ENCODE data around the gene SLC9A5.

SLC9A5 gene

DNA sequence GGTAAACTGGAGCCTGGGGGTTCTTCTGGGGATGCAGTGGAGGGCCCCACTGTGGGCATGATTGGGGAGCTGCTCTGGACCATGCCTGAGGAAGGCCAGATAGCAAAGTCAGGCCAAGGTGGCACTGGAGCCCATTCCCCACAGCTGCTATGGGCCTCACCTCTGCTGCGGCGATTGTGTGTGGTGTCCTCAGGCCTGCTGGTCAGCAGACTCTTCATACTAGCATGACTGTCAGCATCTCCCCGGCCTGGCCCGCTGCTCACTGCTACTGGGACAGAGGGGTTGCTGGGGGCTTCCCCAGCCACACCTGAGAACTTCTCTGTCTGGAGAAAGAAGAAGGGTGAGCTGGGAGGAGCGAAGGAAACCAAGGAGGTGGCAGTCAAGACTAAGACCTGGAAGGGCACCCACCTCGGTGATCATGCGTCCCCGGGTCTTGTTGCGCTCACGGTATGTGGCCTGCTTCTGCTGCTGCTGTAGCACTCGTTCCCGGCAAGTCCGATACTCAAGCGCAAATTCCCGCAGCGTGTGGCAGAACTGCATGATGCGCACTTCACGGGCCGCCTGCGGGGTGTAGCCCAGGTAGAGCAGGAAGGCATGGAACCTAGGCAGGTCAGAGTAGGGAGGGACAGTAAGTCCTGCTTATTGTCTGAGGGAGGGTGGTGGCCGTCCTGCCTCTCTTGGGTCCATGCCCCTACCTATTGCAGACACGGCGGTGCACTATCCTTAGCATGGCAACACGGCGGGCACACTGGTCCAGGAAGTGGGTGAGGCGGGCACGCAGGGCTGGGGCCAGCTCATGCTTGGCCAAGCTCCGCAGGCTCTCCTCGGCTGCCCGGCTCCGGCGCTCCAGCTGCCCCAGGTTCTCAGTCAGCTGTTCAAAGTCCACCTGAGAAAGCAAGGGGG, 18.6 kb upstream of the SLC9A5 start:
- H3K4me1 ChIP-seq: peaks cover 38% of the 10 kb centered on the region
- H3K4me3 ChIP-seq: no peak overlapping the region
- H3K9ac ChIP-seq: no peak overlapping the region
- H3K9me3 ChIP-seq: no peaks in the 10 kb centered on the region
- peaks cover 40% of the 10 kb centered on the region for H4K20me1 ChIP-seq
- no peaks in the 10 kb centered on the region for H3K27me3 ChIP-seq
- no peak for TF ChIP-seq Cebpa-rat (IDR thresholded peaks at IDR 0.05)
- no peak overlapping the region for H3K27ac ChIP-seq
- no peak overlapping the region for H3K4me2 ChIP-seq
- peaks cover 72% of the 10 kb centered on the region for H3K36me3 ChIP-seq

DNA sequence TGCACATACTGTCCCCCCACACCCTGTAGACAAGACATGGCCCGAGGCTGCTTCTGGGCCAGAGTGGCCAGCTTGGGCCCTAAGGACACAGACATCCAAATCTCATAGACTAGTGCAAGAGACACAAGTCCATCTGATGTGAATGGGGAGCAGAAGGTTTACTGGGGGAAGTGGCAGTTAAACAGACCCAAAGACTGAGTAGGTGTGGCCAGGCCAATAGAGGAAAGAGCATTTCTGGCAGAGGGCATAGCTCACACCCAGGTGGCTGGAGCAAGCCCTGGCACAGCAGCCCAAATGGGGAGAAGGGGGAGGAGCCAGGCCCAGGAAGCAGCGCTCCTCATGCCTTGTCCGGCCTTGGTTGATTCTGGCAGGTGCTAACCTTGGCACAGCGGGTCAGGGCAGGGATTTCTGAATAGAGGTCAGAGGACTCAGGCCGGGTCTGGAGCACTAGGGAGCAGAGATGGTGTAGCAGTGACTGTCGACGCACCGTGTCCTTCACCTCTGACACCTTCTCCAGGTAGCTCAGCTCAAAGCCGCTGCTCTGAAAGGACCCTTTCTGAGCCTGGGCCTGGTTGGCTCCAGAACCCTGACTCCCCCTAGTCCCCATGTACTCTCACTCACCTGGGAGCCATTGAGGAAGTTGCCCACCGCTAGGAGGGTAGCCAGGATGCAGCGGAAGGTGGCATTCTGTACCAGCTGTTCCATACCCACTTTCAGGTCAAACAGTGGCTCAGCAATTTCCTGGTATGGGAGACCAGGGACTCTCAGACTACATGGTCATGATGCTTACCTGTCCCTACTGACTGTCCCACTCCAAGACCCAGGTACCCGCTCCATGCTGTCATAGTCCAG, 17.7 kb upstream of the SLC9A5 start:
- Histone ChIP-seq H4K20me1 (peaks cover 40% of the 10 kb centered on the region), H3K27me3 (no peaks in the 10 kb centered on the region), H3K4me2 (no peak overlapping the region), H3K9ac (no peak overlapping the region), H3K36me3 (peaks cover 81% of the 10 kb centered on the region), H3K27ac (no peak overlapping the region), H3K4me1 (peaks cover 38% of the 10 kb centered on the region), H3K4me3 (no peak overlapping the region), H3K9me3 (no peaks in the 10 kb centered on the region)
- TF ChIP-seq Cebpa-rat (IDR thresholded peaks at IDR 0.05): no peak

DNA sequence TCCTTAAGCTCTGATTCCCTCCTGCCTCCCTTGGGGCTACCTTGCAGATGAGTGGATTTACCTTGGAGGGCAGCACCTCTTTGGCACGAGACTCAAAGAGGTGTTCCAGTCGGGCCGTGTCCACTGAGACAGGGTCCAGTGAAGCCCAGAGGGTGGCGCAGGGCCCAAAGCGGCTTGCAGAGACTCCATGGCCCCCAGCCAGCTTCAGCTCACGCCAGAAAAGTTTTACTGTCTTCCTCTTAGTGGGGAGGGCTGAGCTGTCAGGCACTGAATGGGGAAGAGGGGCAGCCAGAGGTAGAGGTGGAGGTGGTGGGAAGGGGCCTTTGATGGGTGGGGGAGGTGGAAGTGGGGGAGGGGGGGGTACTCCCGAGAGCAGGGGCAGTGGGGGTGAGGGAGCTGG, 15.2 kb upstream of the SLC9A5 start:
- Histone ChIP-seq H4K20me1 (peaks cover 41% of the 10 kb centered on the region), H3K4me1 (peaks cover 24% of the 10 kb centered on the region), H3K4me2 (no peak overlapping the region), H3K9me3 (no peaks in the 10 kb centered on the region), H3K27me3 (no peaks in the 10 kb centered on the region), H3K36me3 (peaks cover 97% of the 10 kb centered on the region), H3K9ac (no peak overlapping the region), H3K4me3 (no peak overlapping the region), H3K27ac (no peak overlapping the region)
- no peak for TF ChIP-seq Cebpa-rat (IDR thresholded peaks at IDR 0.05)

DNA sequence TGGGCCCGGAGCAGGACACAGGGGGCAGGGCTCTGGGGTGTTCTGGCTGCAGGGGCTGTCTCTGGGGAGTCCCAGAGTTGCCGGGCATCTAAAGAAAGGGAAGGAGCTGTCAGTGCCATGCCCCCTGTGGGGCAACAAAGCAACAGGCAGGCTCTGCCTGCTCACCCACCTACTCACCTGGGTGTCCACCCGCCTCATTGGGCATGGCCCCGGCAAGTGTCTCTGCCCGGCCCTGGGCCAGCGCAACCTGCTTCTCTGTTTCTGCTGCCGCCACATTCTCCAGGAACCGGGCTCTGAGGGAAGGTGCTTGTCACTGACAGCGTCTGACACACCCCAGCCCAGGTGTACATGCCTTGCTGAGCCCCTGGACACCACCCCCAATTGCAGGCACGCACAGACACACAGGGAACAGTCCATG, 14.6 kb upstream of the SLC9A5 start:
- Histone ChIP-seq H3K27ac (no peak overlapping the region), H3K27me3 (no peaks in the 10 kb centered on the region), H3K4me3 (no peak overlapping the region), H4K20me1 (peaks cover 41% of the 10 kb centered on the region), H3K36me3 (peaks cover 97% of the 10 kb centered on the region), H3K9ac (no peak overlapping the region), H3K9me3 (no peaks in the 10 kb centered on the region), H3K4me1 (peaks cover 24% of the 10 kb centered on the region), H3K4me2 (no peak overlapping the region)
- TF ChIP-seq Cebpa-rat (IDR thresholded peaks at IDR 0.05): no peak

DNA sequence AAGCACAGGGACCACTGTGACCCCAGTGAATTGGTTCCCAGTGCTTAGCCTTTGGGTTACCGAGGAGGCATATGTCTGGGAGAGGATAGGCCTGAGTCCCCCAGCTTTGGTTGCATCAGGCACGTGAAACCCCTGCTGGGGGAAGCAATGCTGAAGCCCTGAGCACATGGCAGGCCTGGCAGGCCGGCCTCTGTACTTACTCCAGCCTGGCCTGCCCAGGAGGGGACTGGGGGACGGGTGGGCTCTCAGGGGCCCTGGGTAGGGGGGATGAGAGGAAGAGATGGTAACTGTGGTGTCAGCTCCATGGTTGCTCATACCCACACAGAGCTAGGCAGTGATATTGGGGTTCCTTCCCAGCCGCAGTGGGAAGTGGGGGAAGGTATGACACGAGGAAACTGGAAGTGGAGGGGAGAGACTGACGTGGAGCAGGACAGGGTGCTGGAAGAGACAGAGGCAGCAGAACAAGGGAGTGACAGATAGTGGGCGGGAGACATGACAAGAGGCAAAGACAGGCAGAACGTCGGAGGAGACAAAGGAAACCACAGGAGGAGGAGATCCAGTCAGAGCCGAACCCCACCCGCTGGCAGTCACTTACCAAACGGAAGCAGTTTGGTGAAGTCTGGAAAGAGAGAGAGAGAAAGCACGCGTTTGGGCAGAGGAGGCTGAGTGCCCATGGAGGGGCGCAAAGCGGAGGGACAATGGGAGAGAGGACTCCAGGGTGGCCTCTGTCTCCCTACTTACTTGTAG, 12.8 kb upstream of the SLC9A5 start:
- Histone ChIP-seq H3K4me1 (peaks cover 24% of the 10 kb centered on the region), H3K4me3 (peak overlapping the region; percentile 59), H3K27ac (peak overlapping the region; percentile 78), H3K9me3 (no peaks in the 10 kb centered on the region), H3K27me3 (no peaks in the 10 kb centered on the region), H3K36me3 (peaks cover 93% of the 10 kb centered on the region), H3K9ac (peak overlapping the region; percentile 82), H4K20me1 (peaks cover 39% of the 10 kb centered on the region), H3K4me2 (peak overlapping the region; percentile 77)
- TF ChIP-seq Cebpa-rat (IDR thresholded peaks at IDR 0.05): no peak

DNA sequence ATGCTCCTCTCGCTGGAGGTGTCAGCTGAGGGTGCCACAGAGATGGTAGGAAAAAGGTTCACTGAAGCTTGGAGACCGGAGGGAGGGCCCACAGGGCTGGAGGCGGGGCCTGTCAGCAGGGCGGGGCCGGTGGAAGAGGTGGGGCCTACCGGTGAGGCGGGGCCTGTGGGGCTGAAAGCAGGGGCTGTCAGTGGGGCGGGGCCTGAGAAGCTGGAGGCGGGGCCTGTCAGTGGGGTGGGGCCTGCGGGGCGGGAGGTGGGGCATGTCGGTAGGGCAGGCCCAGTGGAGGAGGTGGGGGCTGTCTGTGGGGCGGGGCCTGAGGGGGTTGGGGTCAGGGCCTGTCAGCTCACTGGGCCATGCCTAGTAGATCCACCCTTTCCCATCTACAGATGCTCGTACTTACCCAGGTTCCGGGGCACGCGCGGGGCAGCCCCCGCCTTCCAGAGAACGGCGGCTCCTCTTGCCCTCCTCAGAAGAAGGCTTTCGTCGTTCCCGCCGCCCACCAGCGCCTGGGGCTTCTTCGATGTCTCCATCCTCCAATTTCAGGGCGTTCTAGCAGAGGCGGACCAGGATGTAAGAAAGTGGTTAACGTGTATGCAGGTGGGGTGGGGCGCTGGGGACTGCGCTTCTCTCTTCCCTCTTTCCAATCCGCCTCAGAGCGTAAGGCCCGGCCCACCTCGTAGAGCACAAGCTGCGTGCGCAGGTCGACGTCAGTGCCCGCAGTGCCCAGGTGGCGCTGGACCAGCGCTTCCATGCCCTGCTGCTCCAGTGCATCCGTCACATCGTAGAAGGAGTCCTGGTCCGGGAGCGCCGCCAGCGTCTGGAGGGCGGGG, 12.0 kb upstream of the SLC9A5 start:
- Histone ChIP-seq H3K36me3 (peaks cover 92% of the 10 kb centered on the region), H3K27ac (peak overlapping the region; percentile 78), H3K27me3 (no peaks in the 10 kb centered on the region), H3K4me2 (peak overlapping the region; percentile 77), H4K20me1 (peaks cover 44% of the 10 kb centered on the region), H3K4me3 (peak overlapping the region; percentile 59), H3K9ac (peak overlapping the region; percentile 82; the same call in 1 of the 2 replicates), H3K9me3 (no peaks in the 10 kb centered on the region), H3K4me1 (peaks cover 32% of the 10 kb centered on the region)
- no peak for TF ChIP-seq Cebpa-rat (IDR thresholded peaks at IDR 0.05)

DNA sequence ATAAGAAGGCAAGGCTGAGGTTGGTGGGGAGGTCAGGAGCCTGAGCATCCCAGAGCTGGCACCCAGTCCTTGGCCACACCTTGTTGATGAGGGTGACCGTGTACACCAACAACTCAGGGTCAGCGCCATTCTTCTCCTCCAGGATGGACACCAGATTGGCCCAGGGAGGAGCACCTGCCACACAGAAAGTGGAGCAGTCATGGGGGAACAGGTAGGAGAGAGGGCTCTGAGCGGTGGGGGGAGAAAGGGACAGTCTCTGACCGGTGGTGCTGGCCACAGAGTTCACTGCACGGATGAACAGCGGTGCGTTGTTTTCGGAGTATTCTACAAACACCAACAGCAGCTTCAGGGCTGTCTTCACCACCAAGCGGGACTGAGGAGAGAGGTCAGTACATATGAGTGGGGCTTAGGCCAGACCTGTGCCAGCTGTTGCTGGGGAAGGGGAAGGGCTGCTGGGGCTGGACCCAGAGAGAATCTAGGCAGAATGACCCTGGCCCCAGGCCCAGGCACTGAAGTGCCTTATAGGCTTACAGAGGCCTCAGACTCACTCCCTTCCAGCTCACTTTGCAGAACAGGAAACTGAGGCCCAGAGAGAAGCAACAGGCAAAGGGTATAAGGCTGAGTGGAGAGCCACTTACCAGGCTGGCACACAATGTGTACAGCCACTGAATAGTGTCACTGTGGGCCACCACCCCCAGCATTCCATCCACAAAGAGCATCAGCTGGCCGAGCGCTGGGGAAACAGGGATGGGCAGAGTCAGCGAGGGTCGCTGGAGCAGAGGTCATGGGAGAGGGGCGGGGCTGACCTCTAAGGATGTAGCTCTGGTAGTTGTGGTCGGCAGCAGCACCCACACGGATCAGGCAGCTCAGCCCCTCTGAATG, 11.1 kb upstream of the SLC9A5 start:
- no peak overlapping the region for H3K4me2 ChIP-seq
- H3K4me1 ChIP-seq: peaks cover 41% of the 10 kb centered on the region
- no peaks in the 10 kb centered on the region for H3K27me3 ChIP-seq
- TF ChIP-seq Cebpa-rat (IDR thresholded peaks at IDR 0.05): no peak
- peaks cover 53% of the 10 kb centered on the region for H4K20me1 ChIP-seq
- no peak overlapping the region for H3K27ac ChIP-seq
- no peak overlapping the region for H3K9ac ChIP-seq
- H3K36me3 ChIP-seq: peaks cover 90% of the 10 kb centered on the region
- H3K9me3 ChIP-seq: no peaks in the 10 kb centered on the region
- H3K4me3 ChIP-seq: no peak overlapping the region

DNA sequence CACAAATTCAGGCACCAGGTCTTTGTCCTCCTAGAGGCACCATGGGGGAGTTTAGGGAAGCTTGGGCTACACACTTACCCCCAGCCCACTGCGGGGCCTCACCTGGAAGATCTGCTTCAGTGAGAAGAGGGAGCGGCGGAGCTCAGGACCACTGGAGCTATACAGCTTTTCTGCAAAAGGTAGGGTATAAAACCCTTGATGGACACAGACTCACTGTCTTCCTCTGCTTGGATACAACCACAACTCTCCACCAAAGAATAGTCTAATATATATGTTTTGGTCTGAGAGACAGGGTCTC, 10.6 kb upstream of the SLC9A5 start:
- H3K9ac ChIP-seq: no peak overlapping the region
- no peak for TF ChIP-seq Cebpa-rat (IDR thresholded peaks at IDR 0.05)
- H3K9me3 ChIP-seq: no peaks in the 10 kb centered on the region
- H3K4me1 ChIP-seq: peaks cover 46% of the 10 kb centered on the region
- H3K4me2 ChIP-seq: no peak overlapping the region
- H3K36me3 ChIP-seq: peaks cover 85% of the 10 kb centered on the region
- peaks cover 59% of the 10 kb centered on the region for H4K20me1 ChIP-seq
- no peaks in the 10 kb centered on the region for H3K27me3 ChIP-seq
- H3K4me3 ChIP-seq: no peak overlapping the region
- H3K27ac ChIP-seq: no peak overlapping the region
